ENCODE measurements around the gene EVX1. TPM values are rescaled to one million over a fixed set of nuclear protein-coding genes. Genes with fewer than 3 reads are reported as not detected.

The EVX1 gene
- total RNA-seq, 1 donor from 2014 or later: not detected

GRCh38 chr7:27244488-27245123, 2.0 kb downstream of the EVX1 start:
- H3K9me3 ChIP-seq (ENCODE audit: low read depth): no peaks in the 10 kb centered on the region
- Mint-ChIP-seq H3K4me3 (peak overlapping the region; percentile 28), H3K27me3 (ENCODE audit: insufficient read depth, low read depth) (peaks cover 88% of the 10 kb centered on the region), H3K27ac (no peak overlapping the region), H3K9me3 (peaks cover 8% of the 10 kb centered on the region), H3K4me1 (peaks cover 28% of the 10 kb centered on the region), H3K36me3 (peaks cover 1% of the 10 kb centered on the region)
- peaks cover 96% of the 10 kb centered on the region for H4K20me1 ChIP-seq (ENCODE audit: low read depth)
- no peak overlapping the region for H3K27ac ChIP-seq
- TF ChIP-seq EZH2 (IDR thresholded peaks at IDR 0.05) (no peak), CTCF (IDR thresholded peaks at IDR 0.05) (no peak), EZH2phosphoT487 (IDR thresholded peaks at IDR 0.05) (no peak)
- peaks cover 28% of the 10 kb centered on the region for H3F3A ChIP-seq (ENCODE audit: low read depth)
- no peak overlapping the region for H3K4me3 ChIP-seq
- H3K36me3 ChIP-seq: no peaks in the 10 kb centered on the region
- H2AFZ ChIP-seq (replicated peaks): no peak overlapping the region
- DNase-seq (ENCODE audit: low spot score): no peak
- H3K4me2 ChIP-seq: no peak overlapping the region
- peaks cover 41% of the 10 kb centered on the region for H3K4me1 ChIP-seq
- H3K9ac ChIP-seq: no peak overlapping the region
- peaks cover 100% of the 10 kb centered on the region for H3K27me3 ChIP-seq
- H3K79me2 ChIP-seq (ENCODE audit: low read depth): no peaks in the 10 kb centered on the region

GRCh38 chr7:27245124-27245797, 2.7 kb downstream of the EVX1 start:
- H3K27ac ChIP-seq: no peak overlapping the region
- peak overlapping the region; percentile 34 for H3K4me3 ChIP-seq
- no peaks in the 10 kb centered on the region for H3K9me3 ChIP-seq (ENCODE audit: low read depth)
- H3F3A ChIP-seq (ENCODE audit: low read depth): peaks cover 23% of the 10 kb centered on the region
- no peaks in the 10 kb centered on the region for H3K36me3 ChIP-seq
- H3K27me3 ChIP-seq: peaks cover 100% of the 10 kb centered on the region
- Mint-ChIP-seq H3K36me3 (peaks cover 1% of the 10 kb centered on the region), H3K27me3 (ENCODE audit: insufficient read depth, low read depth) (peaks cover 89% of the 10 kb centered on the region), H3K4me1 (peaks cover 29% of the 10 kb centered on the region), H3K4me3 (no peak overlapping the region), H3K27ac (no peak overlapping the region), H3K9me3 (peaks cover 8% of the 10 kb centered on the region)
- no peaks in the 10 kb centered on the region for H3K79me2 ChIP-seq (ENCODE audit: low read depth)
- DNase-seq (ENCODE audit: low spot score): peak; percentile 49
- H3K4me2 ChIP-seq: peak overlapping the region; percentile 74
- peaks cover 41% of the 10 kb centered on the region for H3K4me1 ChIP-seq
- no peak overlapping the region for H2AFZ ChIP-seq (replicated peaks)
- no peak overlapping the region for H3K9ac ChIP-seq
- H4K20me1 ChIP-seq (ENCODE audit: low read depth): peaks cover 96% of the 10 kb centered on the region
- TF ChIP-seq CTCF (IDR thresholded peaks at IDR 0.05): no peak
- TF ChIP-seq EZH2phosphoT487 (IDR thresholded peaks at IDR 0.05): peak; percentile 88
- peak; percentile 69 for TF ChIP-seq EZH2 (IDR thresholded peaks at IDR 0.05)

- H3K27me3 Mint-ChIP-seq (ENCODE audit: insufficient read depth, low read depth): peaks cover 89% of the 10 kb centered on the region
- peak; percentile 94 for TF ChIP-seq EZH2phosphoT487 (IDR thresholded peaks at IDR 0.05)
- peak; percentile 98 for TF ChIP-seq EZH2 (IDR thresholded peaks at IDR 0.05)
- peak; percentile 24 for TF ChIP-seq CTCF (IDR thresholded peaks at IDR 0.05)
- Histone ChIP-seq H3K36me3 (no peaks in the 10 kb centered on the region), H3K27ac (no peak overlapping the region), H2AFZ (replicated peaks) (peak overlapping the region; percentile 37), H3K27me3 (peaks cover 100% of the 10 kb centered on the region), H3K79me2 (ENCODE audit: low read depth) (no peaks in the 10 kb centered on the region), H3F3A (ENCODE audit: low read depth) (peaks cover 17% of the 10 kb centered on the region), H3K9me3 (ENCODE audit: low read depth) (no peaks in the 10 kb centered on the region), H3K4me2 (peak overlapping the region; percentile 74), H3K4me3 (peak overlapping the region; percentile 34), H3K9ac (no peak overlapping the region), H4K20me1 (ENCODE audit: low read depth) (peaks cover 96% of the 10 kb centered on the region), H3K4me1 (peaks cover 45% of the 10 kb centered on the region)
- H3K4me1 Mint-ChIP-seq: peaks cover 31% of the 10 kb centered on the region
- H3K36me3 Mint-ChIP-seq: peaks cover 1% of the 10 kb centered on the region
- peaks cover 8% of the 10 kb centered on the region for H3K9me3 Mint-ChIP-seq
- no peak overlapping the region for H3K27ac Mint-ChIP-seq
- H3K4me3 Mint-ChIP-seq: no peak overlapping the region
- peak; percentile 70 for DNase-seq (ENCODE audit: low spot score)
Observed at GRCh38 chr7:27245798-27246691, 3.4 kb downstream of the EVX1 start.

Data from neural progenitor cell (in vitro differentiated cells).